Mucosa of rectum (tissue), 2 donors: ENCODE results near the gene TUFM.
A peak's percentile ranks its signal among the peaks of the same experiment; 100 is the strongest.

ENCODE experiments used
- H3K27ac ChIP-seq, 2 donors: one replicate each; pipeline ENCODE4 v1.7.0; 2013; ENCODE audit warnings: inconsistent platforms in 2 of 2, low read depth in 2 of 2, low read length in 2 of 2
- H3K27me3 ChIP-seq, 2 donors: one replicate each; pipeline ENCODE4 v1.7.0; 2013; ENCODE audit warnings: low read length in 2 of 2; ENCODE audit not compliant: control insufficient read depth in 2 of 2, insufficient read depth in 2 of 2
- H3K36me3 ChIP-seq, 2 donors: one replicate each; pipeline ENCODE4 v1.7.0; 2013; ENCODE audit warnings: low read length in 2 of 2; ENCODE audit not compliant: control insufficient read depth in 2 of 2, insufficient read depth in 2 of 2
- H3K4me1 ChIP-seq, 2 donors: one replicate each; pipeline ENCODE4 v1.7.0; 2013; ENCODE audit warnings: low read length in 2 of 2, mild to moderate bottlenecking in 1 of 2; ENCODE audit not compliant: control insufficient read depth in 2 of 2, insufficient read depth in 2 of 2
- H3K4me3 ChIP-seq, 2 donors: one replicate each; pipeline ENCODE4 v1.7.0; 2013; ENCODE audit warnings: low read length in 2 of 2
- H3K9ac ChIP-seq, 2 donors: one replicate each; pipeline ENCODE4 v1.7.0; 2013; ENCODE audit warnings: low read length in 2 of 2, low read depth in 1 of 2, mild to moderate bottlenecking in 1 of 2
- H3K9me3 ChIP-seq, 2 donors: one replicate each; pipeline ENCODE4 v1.7.0; 2013; ENCODE audit warnings: low read length in 2 of 2; ENCODE audit not compliant: control insufficient read depth in 2 of 2
- donor health status: healthy.
- donor health status: Normal muscosa, but diverticular disease.

TUFM gene

DNA sequence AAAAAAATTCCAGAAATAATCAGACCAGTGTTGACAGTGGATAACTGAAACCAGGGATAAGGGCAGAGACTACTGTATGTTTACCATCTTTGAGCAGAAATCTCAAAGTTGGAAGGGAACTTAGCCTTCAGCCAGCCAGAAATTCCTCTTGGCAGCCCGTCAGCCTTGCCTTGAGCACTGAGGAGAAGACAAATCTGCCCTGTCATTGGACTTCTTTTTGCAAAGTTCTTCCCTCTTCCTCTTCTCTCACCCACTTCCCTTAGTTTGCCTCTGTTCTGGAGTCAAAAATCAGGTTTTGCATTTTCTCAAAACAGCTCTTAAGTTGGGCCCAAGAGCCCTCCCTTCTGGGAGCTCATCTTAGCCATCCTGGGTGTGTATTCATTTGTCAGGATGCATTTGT lies 6.2 kb downstream of the TUFM start:
- no peak overlapping the region for H3K4me3 ChIP-seq
- no peak overlapping the region for H3K27ac ChIP-seq
- peaks cover 2 to 3% of the 10 kb centered on the region in 2 donors for H3K4me1 ChIP-seq
- H3K36me3 ChIP-seq = peaks cover 50 to 53% of the 10 kb centered on the region in 2 donors
- no peak overlapping the region for H3K9ac ChIP-seq
- H3K27me3 ChIP-seq = no peaks in the 10 kb centered on the region
- H3K9me3 ChIP-seq = no peaks in the 10 kb centered on the region

- Histone ChIP-seq H3K9me3 (no peaks in the 10 kb centered on the region), H3K27ac (no peak overlapping the region), H3K4me3 (no peak overlapping the region), H3K27me3 (no peaks in the 10 kb centered on the region), H3K9ac (no peak overlapping the region), H3K36me3 (peaks cover 50 to 53% of the 10 kb centered on the region in 2 donors), H3K4me1 (no peaks in the 10 kb centered on the region)
Measured at GRCh38 chr16:28839004-28839639, 7.0 kb downstream of the TUFM start.

GRCh38 chr16:28838558-28838918 lies 7.6 kb downstream of the TUFM start:
- no peaks in the 10 kb centered on the region for H3K4me1 ChIP-seq
- H3K9ac ChIP-seq = no peak overlapping the region
- no peaks in the 10 kb centered on the region for H3K27me3 ChIP-seq
- H3K27ac ChIP-seq = no peak overlapping the region
- no peaks in the 10 kb centered on the region for H3K9me3 ChIP-seq
- no peak overlapping the region for H3K4me3 ChIP-seq
- peaks cover 50 to 53% of the 10 kb centered on the region in 2 donors for H3K36me3 ChIP-seq

- no peak overlapping the region for H3K4me3 ChIP-seq
- H3K4me1 ChIP-seq = no peaks in the 10 kb centered on the region
- H3K27ac ChIP-seq = no peak overlapping the region
- H3K9me3 ChIP-seq = no peaks in the 10 kb centered on the region
- H3K27me3 ChIP-seq = no peaks in the 10 kb centered on the region
- H3K9ac ChIP-seq = no peak overlapping the region
- H3K36me3 ChIP-seq = peaks cover 51 to 53% of the 10 kb centered on the region in 2 donors
Measured at GRCh38 chr16:28837672-28838557, 8.2 kb downstream of the TUFM start.

DNA sequence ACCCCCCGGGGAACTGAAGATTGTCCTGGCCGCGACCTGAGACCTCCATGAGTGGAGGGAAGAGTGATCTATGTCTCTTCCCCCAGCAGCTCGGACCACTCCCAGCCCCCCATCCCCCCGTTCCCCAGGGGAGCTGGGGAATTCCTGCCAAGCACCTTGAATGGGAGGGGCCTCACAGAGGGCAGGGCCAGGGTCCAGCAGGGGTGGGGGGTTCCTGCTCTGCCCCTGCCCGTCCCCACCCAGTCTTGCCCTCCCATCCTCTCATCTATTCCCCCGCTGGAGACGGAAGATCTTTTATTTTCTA lies 9.4 kb downstream of the TUFM start:
- no peaks in the 10 kb centered on the region for H3K9me3 ChIP-seq
- no peaks in the 10 kb centered on the region for H3K4me1 ChIP-seq
- peaks cover 51 to 53% of the 10 kb centered on the region in 2 donors for H3K36me3 ChIP-seq

DNA sequence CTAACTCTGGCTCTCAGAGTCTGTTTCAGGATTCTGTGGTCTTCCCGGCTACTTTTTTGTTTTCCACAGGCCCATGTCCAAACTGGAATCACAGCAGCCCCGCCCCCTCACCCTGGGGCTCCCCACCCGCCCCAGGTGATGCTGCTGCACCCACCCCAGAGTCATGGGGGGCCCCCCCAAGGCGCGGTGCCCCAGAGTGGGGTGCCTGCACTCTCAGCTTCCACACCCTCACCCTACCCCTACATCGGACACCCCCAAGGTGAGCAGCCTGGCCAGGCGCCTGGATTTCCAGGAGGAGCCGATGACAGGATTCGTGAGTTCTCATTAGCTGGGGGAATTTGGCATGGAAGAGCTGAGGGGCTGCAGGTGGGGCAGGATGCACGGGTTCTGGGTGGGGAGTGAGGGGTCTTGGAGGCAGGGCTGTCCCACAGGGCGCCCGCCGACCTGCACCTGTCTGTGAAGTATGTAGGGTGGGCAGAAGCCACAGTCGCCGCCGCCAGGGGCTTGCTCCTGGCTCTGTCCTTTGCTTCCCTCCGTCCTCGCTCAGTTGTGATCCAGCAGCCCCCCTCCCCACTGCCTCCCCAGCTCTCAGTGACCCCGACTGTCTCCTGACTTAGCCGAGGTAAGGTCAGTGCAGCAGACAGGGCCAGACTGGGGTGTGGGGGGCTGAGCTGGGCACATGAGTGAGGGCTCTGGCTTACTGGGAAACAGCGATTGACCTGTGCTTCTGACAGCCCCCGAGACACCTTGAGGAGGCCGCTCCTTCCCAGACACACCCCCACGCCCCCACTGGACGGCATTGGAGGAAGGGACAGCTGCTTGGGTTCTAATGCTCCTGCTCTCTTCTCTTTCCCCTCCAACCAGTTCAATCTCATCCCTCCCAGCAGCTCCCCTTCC lies 10.0 kb downstream of the TUFM start:
- H3K9me3 ChIP-seq = no peaks in the 10 kb centered on the region
- H3K9ac ChIP-seq = no peak overlapping the region
- no peak overlapping the region for H3K4me3 ChIP-seq
- peaks cover 57 to 59% of the 10 kb centered on the region in 2 donors for H3K36me3 ChIP-seq
- H3K27ac ChIP-seq = no peak overlapping the region
- no peaks in the 10 kb centered on the region for H3K27me3 ChIP-seq
- H3K4me1 ChIP-seq = no peaks in the 10 kb centered on the region

More for the DNA sequence above, 9.4 kb downstream of the TUFM start:
- H3K4me3 ChIP-seq = no peak overlapping the region
- no peak overlapping the region for H3K27ac ChIP-seq
- no peak overlapping the region for H3K9ac ChIP-seq
- no peaks in the 10 kb centered on the region for H3K27me3 ChIP-seq

DNA sequence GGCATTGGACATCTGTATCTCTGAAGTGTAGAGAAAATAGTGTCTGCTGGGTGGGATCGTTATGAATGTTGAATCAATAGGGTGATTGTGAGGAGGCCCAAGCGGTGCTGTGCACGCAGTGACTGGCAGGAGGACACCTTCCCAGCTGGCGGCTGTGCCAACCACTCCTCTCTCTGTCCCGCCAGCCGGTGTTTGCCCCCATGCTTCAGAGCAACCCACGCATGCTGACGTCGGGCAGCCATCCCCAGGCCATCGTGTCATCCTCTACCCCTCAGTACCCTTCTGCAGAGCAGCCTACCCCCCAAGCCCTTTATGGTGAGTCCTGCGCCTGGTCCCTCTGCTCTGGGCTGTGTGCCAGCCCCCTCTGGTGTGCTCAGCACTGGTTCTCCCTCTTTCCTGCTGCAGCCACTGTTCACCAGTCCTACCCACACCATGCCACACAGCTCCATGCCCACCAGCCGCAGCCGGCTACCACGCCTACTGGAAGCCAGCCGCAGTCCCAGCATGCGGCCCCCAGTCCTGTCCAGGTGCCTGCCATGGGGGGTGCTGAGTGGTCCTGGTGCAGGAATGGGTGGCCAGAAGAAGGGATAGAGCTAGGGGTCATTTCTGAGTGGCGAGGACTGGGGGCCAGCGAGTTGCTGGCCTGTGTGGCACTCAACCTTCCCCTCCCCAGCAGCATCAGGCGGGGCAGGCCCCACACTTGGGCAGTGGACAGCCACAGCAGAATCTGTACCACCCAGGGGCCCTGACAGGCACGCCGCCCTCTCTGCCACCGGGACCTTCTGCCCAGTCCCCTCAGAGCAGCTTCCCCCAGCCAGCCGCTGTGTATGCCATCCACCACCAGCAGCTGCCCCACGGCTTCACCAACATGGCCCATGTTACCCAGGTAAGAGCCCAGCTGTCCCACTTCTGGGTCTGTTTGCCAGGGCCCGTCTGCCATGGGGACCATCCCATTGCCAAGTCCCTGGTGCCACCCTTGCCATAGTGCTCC lies 11.0 kb downstream of the TUFM start:
- peaks cover 63 to 68% of the 10 kb centered on the region in 2 donors for H3K36me3 ChIP-seq
- no peaks in the 10 kb centered on the region for H3K9me3 ChIP-seq
- no peak overlapping the region for H3K4me3 ChIP-seq
- H3K9ac ChIP-seq = no peak overlapping the region
- no peaks in the 10 kb centered on the region for H3K4me1 ChIP-seq
- H3K27ac ChIP-seq = no peak overlapping the region
- H3K27me3 ChIP-seq = no peaks in the 10 kb centered on the region

DNA sequence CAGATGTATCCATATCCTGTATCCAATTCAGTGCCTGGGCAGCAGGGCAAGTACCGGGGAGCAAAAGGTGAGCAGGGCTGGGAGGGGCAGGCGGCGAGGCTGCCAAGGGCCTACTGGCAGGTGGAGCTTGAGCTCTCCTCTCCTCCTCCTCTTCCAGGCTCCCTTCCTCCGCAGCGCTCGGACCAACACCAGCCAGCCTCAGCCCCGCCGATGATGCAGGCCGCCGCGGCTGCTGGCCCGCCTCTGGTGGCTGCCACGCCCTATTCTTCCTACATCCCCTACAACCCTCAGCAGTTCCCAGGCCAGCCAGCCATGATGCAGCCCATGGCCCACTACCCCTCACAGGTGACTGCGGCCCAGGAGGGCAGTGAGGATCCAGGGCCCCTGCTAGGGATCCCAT lies 11.8 kb downstream of the TUFM start:
- peaks cover 70 to 76% of the 10 kb centered on the region in 2 donors for H3K36me3 ChIP-seq

DNA sequence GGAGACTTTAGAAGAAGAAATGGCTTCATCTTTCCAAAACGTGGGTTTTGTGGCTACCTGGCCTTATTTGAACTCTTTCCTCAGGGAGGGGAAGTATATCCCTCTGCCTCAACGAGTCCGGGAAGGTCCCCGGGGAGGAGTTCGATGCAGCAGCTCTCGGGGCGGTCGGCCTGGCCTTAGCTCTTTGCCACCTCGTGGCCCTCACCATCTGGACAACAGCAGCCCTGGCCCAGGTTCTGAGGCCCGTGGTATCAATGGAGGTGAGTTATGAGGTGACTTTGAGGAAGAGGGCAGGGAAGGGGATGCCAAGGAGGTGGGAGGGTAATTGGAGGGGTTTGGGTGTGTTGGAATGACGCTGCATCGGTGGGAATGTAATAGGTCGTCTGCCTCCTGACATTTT lies 15.6 kb downstream of the TUFM start:
- Histone ChIP-seq H3K27me3 (no peaks in the 10 kb centered on the region), H3K27ac (no peak overlapping the region), H3K4me3 (no peak overlapping the region), H3K9ac (peak overlapping the region in 1 of 2 donors; percentile 17), H3K9me3 (no peaks in the 10 kb centered on the region), H3K4me1 (peaks cover 0 to under 1% of the 10 kb centered on the region in 2 donors), H3K36me3 (peaks cover 85 to 98% of the 10 kb centered on the region in 2 donors)

More for the DNA sequence above, 11.8 kb downstream of the TUFM start:
- no peaks in the 10 kb centered on the region for H3K27me3 ChIP-seq
- no peak overlapping the region for H3K9ac ChIP-seq
- H3K9me3 ChIP-seq = no peaks in the 10 kb centered on the region
- H3K27ac ChIP-seq = no peak overlapping the region
- H3K4me1 ChIP-seq = no peaks in the 10 kb centered on the region
- no peak overlapping the region for H3K4me3 ChIP-seq
